ENCODE results near the gene INTS13. TPM values are rescaled to one million over a fixed set of nuclear protein-coding genes. Genes with fewer than 3 reads are reported as not detected.

INTS13 gene
- total and polyA plus RNA-seq, 2 of the 13 experiments (the other 11 are each of a cell fraction or from before 2014, with no cell fraction given) = 16.3 to 43.7 TPM

DNA sequence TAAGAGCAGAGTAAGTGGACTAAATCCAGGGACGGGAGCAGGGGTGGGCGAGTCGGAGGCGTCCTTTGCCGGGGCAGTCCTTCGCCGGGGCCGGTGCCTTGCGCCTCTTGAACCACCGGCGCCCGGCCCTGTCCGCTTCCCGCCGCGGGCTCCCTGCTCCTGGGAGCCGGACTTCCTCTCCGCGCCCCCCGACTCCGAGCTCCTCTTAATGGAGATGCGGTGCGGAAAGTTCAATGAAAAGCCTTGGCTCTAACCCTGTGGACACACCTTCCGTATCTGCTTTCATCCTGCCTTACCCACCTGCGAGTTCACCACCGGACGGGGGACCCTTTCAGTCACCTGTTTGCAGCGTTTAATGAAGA lies 901 bp upstream of the INTS13 start (continued):
- 0 out of 2 replicates have a peak, but pooled peaks have one; percentile 7 for TF ChIP-seq SAP130 (CRISPR knock-in tag; IDR thresholded peaks at IDR 0.05; ENCODE audit: low read depth)
- TF ChIP-seq ZNF597 (CRISPR knock-in tag; IDR thresholded peaks at IDR 0.05) = no peak
- TF ChIP-seq ZNF430 (CRISPR knock-in tag; IDR thresholded peaks at IDR 0.05) = 0 out of 2 replicates have a peak, but pooled peaks have one; percentile 1
- peak; percentile 3; the same call in 1 of the 2 replicates for TF ChIP-seq RAD21 (CRISPR knock-in tag; IDR thresholded peaks at IDR 0.05)
- TF ChIP-seq KAT7 (CRISPR knock-in tag; IDR thresholded peaks at IDR 0.05; ENCODE audit: borderline replicate concordance) = 0 out of 2 replicates have a peak, but pooled peaks have one; percentile 19
- TF ChIP-seq, protein P1, sequence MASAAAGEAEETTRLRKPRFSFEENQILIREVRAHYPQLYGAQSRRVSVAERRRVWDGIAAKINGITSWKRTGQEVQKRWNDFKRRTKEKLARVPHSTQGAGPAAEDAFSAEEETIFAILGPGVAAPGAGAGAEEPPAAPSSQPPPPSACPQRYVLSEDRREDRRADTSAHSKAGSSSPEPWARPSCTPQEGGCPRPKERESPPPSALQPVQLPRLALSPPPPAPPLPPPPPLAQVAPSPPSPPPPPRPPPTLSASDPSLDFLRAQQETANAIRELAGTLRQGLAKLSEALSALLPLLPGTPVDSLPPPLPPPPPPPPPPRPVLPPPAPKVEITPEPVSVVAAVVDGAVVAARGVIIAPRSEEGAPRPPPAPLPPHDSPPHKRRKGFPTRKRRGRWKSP (CRISPR knock-in tag; IDR thresholded peaks at IDR 0.05) = peak; percentile 3; the same call in 1 of the 2 replicates
- no peak for TF ChIP-seq HDAC6 (IDR thresholded peaks at IDR 0.05; ENCODE audit: low read depth, low read length)
- peak; percentile 4 for TF ChIP-seq XRCC5 (optimal IDR thresholded peaks at IDR 0.05; ENCODE audit: low read length)
- no peak for TF ChIP-seq IKZF4 (CRISPR knock-in tag; IDR thresholded peaks at IDR 0.05; ENCODE audit: borderline replicate concordance, low read depth, not compliant biosample characterization)
- TF ChIP-seq GABPB1 (CRISPR knock-in tag; IDR thresholded peaks at IDR 0.05) = peak; percentile 9; the same call in 1 of the 2 replicates
- TF ChIP-seq ZNF30 (CRISPR knock-in tag; IDR thresholded peaks at IDR 0.05) = no peak
- TF ChIP-seq, protein P2, sequence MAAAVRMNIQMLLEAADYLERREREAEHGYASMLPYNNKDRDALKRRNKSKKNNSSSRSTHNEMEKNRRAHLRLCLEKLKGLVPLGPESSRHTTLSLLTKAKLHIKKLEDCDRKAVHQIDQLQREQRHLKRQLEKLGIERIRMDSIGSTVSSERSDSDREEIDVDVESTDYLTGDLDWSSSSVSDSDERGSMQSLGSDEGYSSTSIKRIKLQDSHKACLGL (CRISPR knock-in tag; IDR thresholded peaks at IDR 0.05) = 0 out of 2 replicates have a peak, but pooled peaks have one; percentile 3
- TF ChIP-seq, protein P3, sequence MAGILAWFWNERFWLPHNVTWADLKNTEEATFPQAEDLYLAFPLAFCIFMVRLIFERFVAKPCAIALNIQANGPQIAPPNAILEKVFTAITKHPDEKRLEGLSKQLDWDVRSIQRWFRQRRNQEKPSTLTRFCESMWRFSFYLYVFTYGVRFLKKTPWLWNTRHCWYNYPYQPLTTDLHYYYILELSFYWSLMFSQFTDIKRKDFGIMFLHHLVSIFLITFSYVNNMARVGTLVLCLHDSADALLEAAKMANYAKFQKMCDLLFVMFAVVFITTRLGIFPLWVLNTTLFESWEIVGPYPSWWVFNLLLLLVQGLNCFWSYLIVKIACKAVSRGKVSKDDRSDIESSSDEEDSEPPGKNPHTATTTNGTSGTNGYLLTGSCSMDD (CRISPR knock-in tag; IDR thresholded peaks at IDR 0.05) = no peak
- TF ChIP-seq ETV5 (CRISPR knock-in tag; IDR thresholded peaks at IDR 0.05; ENCODE audit: borderline replicate concordance) = 0 out of 2 replicates have a peak, but pooled peaks have one; percentile 3
- TF ChIP-seq TRIM22 (IDR thresholded peaks at IDR 0.05) = no peak
- TF ChIP-seq NFATC3 (CRISPR knock-in tag; IDR thresholded peaks at IDR 0.05) = 0 out of 2 replicates have a peak, but pooled peaks have one; percentile 30
- 0 out of 2 replicates have a peak, but pooled peaks have one; percentile 37 for TF ChIP-seq ZBTB3 (CRISPR knock-in tag; IDR thresholded peaks at IDR 0.05; ENCODE audit: borderline replicate concordance, low read depth)
- TF ChIP-seq, protein P4, sequence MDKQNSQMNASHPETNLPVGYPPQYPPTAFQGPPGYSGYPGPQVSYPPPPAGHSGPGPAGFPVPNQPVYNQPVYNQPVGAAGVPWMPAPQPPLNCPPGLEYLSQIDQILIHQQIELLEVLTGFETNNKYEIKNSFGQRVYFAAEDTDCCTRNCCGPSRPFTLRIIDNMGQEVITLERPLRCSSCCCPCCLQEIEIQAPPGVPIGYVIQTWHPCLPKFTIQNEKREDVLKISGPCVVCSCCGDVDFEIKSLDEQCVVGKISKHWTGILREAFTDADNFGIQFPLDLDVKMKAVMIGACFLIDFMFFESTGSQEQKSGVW (CRISPR knock-in tag; IDR thresholded peaks at IDR 0.05; ENCODE audit: borderline replicate concordance) = no peak
- TF ChIP-seq, protein P5, sequence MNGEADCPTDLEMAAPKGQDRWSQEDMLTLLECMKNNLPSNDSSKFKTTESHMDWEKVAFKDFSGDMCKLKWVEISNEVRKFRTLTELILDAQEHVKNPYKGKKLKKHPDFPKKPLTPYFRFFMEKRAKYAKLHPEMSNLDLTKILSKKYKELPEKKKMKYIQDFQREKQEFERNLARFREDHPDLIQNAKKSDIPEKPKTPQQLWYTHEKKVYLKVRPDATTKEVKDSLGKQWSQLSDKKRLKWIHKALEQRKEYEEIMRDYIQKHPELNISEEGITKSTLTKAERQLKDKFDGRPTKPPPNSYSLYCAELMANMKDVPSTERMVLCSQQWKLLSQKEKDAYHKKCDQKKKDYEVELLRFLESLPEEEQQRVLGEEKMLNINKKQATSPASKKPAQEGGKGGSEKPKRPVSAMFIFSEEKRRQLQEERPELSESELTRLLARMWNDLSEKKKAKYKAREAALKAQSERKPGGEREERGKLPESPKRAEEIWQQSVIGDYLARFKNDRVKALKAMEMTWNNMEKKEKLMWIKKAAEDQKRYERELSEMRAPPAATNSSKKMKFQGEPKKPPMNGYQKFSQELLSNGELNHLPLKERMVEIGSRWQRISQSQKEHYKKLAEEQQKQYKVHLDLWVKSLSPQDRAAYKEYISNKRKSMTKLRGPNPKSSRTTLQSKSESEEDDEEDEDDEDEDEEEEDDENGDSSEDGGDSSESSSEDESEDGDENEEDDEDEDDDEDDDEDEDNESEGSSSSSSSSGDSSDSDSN (CRISPR knock-in tag; IDR thresholded peaks at IDR 0.05) = peak; percentile 17; the same call in 1 of the 2 replicates
- TF ChIP-seq ZNF556 (CRISPR knock-in tag; IDR thresholded peaks at IDR 0.05; ENCODE audit: borderline replicate concordance) = peak; percentile 14; the same call in 1 of the 2 replicates
- TF ChIP-seq RBM22 (optimal IDR thresholded peaks at IDR 0.05; ENCODE audit: low read length) = no peak

Measured in HepG2 (cell line).